SIG-M5 treated with dmso at 0.1 percent for 504 hours (cell line): ENCODE measurements around the gene GOLGA3.

ENCODE experiments used
- DNase-seq: peaks from one replicate; lab custom pipeline; 2025; ENCODE audit not compliant: unreplicated experiment; lab: John Stamatoyannopoulos, UW

GOLGA3 gene

DNA sequence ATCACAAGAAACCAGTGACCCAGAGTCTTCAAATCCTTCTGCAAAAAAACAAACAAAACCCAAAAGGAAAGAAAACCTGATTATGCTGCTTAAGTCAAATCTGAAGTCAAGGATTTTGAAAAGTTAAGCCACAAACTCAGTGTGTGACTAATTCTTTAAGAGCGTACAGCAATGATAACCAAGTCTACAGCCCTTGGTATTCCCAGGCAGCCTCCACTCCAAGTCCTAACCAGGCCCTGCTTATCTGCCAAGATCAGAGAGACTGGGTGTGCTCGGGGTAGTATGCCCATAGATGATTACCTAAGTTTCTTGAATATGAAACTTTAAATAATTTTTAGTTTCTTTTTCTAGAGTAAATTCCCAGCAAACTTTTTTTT, 104.9 kb downstream of the GOLGA3 start:
- DNase-seq = no peak

DNA sequence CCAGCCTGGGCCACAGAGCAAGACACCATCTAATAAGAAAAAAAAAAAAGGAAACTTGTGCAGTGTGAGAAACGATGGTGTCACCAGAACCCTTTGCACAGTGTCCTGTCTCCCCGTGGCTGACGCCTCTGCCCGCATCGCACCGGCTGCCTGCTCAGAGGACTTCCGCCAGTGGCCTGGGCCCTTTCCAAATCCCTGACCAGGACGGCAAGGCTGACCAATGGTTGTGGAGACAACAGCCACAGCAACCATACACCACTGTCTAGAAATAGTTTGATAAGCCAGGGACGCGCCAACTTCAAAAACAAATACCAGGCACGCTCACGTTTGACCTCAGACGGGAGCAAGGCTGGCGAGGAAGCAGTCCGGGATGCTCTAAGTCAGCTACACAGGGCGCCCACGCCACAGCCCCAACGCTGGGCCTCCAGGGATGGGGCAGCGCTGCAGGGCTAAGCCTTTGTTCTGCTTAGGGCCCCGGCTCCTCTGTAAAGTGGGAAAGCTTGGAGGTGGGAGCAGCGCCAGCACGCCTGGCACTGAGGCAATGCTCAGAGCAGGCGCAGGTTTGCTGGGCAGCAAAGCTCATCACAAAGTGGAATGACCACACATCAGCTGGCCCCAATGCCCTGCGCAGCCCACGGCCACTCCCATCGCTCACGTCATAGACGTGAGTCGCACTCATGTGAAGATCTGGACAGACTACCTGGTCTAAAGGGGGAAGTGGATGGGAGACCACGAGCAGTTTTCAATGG, 105.5 kb downstream of the GOLGA3 start:
- no peak for DNase-seq

DNA sequence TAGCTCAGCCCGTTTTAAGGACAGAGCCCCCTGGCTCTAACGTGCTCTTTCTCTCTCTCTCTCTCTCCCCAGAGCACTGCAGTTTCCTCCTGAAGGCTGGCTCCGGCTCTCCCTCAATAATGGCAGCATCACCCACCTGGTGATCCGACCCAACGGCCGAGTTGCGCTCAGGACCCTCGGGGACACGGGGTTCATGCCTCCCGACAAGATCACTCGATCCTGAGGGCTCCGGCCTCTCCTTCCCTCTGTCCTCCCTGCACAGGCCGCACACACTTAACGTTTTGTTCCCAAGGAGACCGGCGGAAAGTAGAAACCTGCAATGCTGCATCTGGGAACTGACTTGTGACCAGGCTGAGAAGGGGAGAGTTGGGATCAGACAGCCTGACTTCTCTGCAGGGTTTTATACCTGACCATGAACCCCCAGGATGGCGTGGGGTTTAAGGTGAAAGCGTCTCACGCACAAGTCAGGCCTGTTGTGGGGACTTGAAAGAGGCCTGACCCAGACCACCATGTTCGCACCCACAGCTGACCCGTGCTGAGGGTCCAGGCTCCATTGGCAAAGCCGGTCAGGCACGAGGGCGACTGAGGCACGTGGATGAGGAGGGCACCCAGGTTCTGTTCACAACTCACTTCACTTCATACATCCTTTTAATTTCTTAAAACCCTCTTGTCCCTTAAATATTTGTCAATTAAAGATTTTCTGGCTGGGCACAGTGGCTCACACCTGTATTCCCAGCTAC, 107.9 kb downstream of the GOLGA3 start:
- DNase-seq = no peak

DNA sequence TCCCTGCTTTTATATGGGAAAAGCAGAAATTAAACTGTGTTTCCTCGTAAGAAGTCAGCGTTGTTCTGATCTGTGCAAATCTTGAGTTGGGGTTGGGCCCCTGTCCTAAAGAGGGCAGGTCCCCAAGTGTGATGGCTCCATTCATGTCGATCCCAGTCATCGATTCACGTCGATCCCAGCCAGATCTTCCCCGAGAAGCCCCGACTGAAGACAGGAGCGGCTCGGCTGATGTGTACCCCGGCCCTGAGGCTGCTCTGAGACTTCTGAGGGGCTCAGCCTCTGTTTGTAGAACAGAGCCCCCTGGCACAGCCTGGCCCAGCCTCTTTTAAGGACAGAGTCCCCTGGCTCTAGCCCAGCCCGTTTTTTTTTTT, 108.7 kb downstream of the GOLGA3 start:
- DNase-seq = no peak

DNA sequence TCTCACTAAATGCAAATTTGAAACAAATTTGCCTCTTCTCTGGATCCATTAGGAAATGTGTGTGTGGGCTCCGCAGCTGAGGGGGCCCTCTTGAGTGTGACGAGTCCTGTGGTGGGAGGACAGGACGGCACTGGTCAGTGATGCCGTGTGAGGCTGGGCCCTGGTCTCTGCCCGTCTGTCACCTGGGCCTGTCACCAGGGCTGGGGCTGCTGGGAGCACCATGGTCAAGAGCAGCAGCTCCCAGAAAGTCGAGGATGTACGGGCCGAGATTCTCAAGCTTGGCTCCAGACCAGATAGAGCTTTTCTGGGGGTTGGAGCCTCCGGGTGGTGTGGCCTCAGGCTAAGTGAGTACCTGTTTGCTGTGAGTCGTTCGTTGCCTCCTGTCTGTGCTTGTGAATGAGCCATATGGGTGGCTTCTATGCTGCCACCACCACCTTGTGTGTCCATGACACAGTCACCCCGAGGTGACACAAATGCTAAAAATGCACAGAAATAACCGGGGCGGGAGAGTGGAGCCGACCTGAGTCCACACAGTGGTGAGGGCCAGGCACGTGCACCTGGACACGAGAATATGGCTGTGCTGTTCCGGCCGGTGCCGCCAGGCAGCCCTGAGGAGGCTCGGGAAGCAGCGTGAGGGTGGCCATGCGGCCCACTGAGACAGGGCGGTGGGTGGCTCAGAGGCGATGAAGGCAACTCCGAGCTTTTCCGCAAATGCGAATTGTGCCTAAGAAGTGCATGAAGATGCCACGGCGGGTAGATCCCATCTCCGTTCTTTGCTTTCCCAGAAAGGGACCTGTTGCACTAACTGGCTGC, 109.3 kb downstream of the GOLGA3 start:
- DNase-seq = no peak
